IMR-90 (cell line): Measurements from ENCODE around the gene SERPINB1. TPM values are rescaled to one million over a fixed set of nuclear protein-coding genes. Genes with fewer than 3 reads are reported as not detected.

Source experiments
- ATAC-seq: fragments of 200-7000 bp; cut with Tn5 transposase; 2 replicates; pipeline ENCODE4 v1.9.1; 2020; ENCODE audit warnings: low read depth, mild to moderate bottlenecking, moderate library complexity
- BruUV-seq: library from RNA; stranded (reverse); fragments of 400-500 nt; replicated peaks from 2 replicates; lab custom pipeline; 2021; lab: Mats Ljungman, UMichigan
- CTCF ChIA-PET: fragments of 300-600 bp; formaldehyde crosslinking; extraction: SDS; loops from one replicate; lab custom pipeline; 2021; ENCODE audit warnings: antibody characterized with exemption; lab: Yijun Ruan, JAX
- POLR2A ChIA-PET: fragments of 300-600 bp; sonication (Branson Sonifier 250); formaldehyde crosslinking; loops from one replicate; lab custom pipeline; 2022; ENCODE audit warnings: antibody characterized with exemption; ENCODE audit not compliant: unreplicated experiment; lab: Charles Lee
- DNase-seq: peaks from one replicate; pipeline ENCODE4 v3.0.0; 2013
- H2AFZ ChIP-seq: replicated peaks from 2 replicates; pipeline ENCODE3; 2013; ENCODE audit warnings: low read length, mild to moderate bottlenecking; ENCODE audit not compliant: poor library complexity
- H2AK5ac ChIP-seq: 2 replicates; pipeline ENCODE4 v1.6.1; 2013; ENCODE audit warnings: low read depth, low read length, inconsistent platforms
- H2AK9ac ChIP-seq: replicated peaks from 2 replicates; pipeline ENCODE3; 2013; ENCODE audit warnings: mild to moderate bottlenecking, low read depth, low read length, moderate library complexity; ENCODE audit not compliant: poor library complexity
- H2BK120ac ChIP-seq: 2 replicates; pipeline ENCODE4 v1.6.1; 2013; ENCODE audit warnings: low read depth, low read length, inconsistent platforms
- H2BK15ac ChIP-seq: 3 replicates; pipeline ENCODE4 v1.6.1; 2013; ENCODE audit warnings: low read depth, low read length, inconsistent platforms
- H2BK20ac ChIP-seq: 2 replicates; pipeline ENCODE4 v1.6.1; 2013; ENCODE audit warnings: low read depth, mild to moderate bottlenecking, inconsistent platforms, low read length, moderate library complexity
- H2BK5ac ChIP-seq: 2 replicates; pipeline ENCODE4 v1.6.1; 2013; ENCODE audit warnings: mild to moderate bottlenecking, low read depth, low read length, inconsistent platforms; ENCODE audit not compliant: poor library complexity, severe bottlenecking
- H3K14ac ChIP-seq: replicated peaks from 2 replicates; pipeline ENCODE4 v1.6.1; 2013; ENCODE audit warnings: low read depth, low read length, inconsistent platforms
- H3K18ac ChIP-seq: 2 replicates; pipeline ENCODE4 v1.6.1; 2013; ENCODE audit warnings: low read depth, low read length, control low read depth
- H3K23ac ChIP-seq: 2 replicates; pipeline ENCODE4 v1.6.1; 2013; ENCODE audit warnings: low read depth, low read length, inconsistent platforms
- H3K27ac ChIP-seq: 2 replicates; pipeline ENCODE4 v1.5.1; 2013; ENCODE audit warnings: mild to moderate bottlenecking, control low read depth, low read length; ENCODE audit not compliant: insufficient read depth
- H3K27me3 ChIP-seq: 2 replicates; pipeline ENCODE4 v1.6.1; 2013; ENCODE audit warnings: low read length; ENCODE audit not compliant: control insufficient read depth, insufficient read depth
- H3K36me3 ChIP-seq: 2 replicates; pipeline ENCODE4 v1.6.1; 2013; ENCODE audit warnings: low read length, mixed read lengths; ENCODE audit not compliant: control insufficient read depth, insufficient read depth
- H3K4ac ChIP-seq: 2 replicates; pipeline ENCODE4 v1.6.1; 2013; ENCODE audit warnings: low read depth, low read length, inconsistent platforms
- H3K4me1 ChIP-seq: 2 replicates; pipeline ENCODE4 v1.6.1; 2013; ENCODE audit warnings: low read length, mixed read lengths; ENCODE audit not compliant: control insufficient read depth, insufficient read depth
- H3K4me2 ChIP-seq: 2 replicates; pipeline ENCODE4 v1.6.1; 2013; ENCODE audit warnings: low read depth, mild to moderate bottlenecking, control low read depth, low read length, moderate library complexity
- H3K4me3 ChIP-seq: 2 replicates; pipeline ENCODE4 v1.5.1; 2013; ENCODE audit warnings: low read depth, mild to moderate bottlenecking, control low read depth, low read length, moderate library complexity; ENCODE audit not compliant: insufficient read depth
- H3K56ac ChIP-seq: 2 replicates; pipeline ENCODE4 v1.6.1; 2013; ENCODE audit warnings: low read length, inconsistent platforms; ENCODE audit not compliant: insufficient read depth; ENCODE audit errors: extremely low read depth
- H3K79me1 ChIP-seq, 2 experiments: 2 replicates each; pipeline ENCODE4 v1.6.1; 2013; ENCODE audit warnings: low read length in 2 of 2, inconsistent platforms in 1 of 2, low read depth in 1 of 2
- H3K9ac ChIP-seq: 2 replicates; pipeline ENCODE4 v1.6.1; 2013; ENCODE audit warnings: low read depth, low read length, control low read depth
- H3K9me1 ChIP-seq: 2 replicates; pipeline ENCODE4 v1.6.1; 2013; ENCODE audit warnings: low read length, inconsistent platforms; ENCODE audit not compliant: insufficient read depth
- H3K9me3 ChIP-seq: 2 replicates; pipeline ENCODE4 v1.6.1; 2013; ENCODE audit warnings: low read length; ENCODE audit not compliant: control insufficient read depth, insufficient read depth
- H4K20me1 ChIP-seq: 2 replicates; pipeline ENCODE4 v1.6.1; 2013; ENCODE audit warnings: low read length, inconsistent platforms; ENCODE audit not compliant: insufficient read depth
- H4K5ac ChIP-seq: 2 replicates; pipeline ENCODE4 v1.6.1; 2013; ENCODE audit warnings: mild to moderate bottlenecking, low read depth, low read length, control low read depth
- H4K8ac ChIP-seq, 2 experiments: 2 replicates each; pipeline ENCODE4 v1.6.1; 2013; ENCODE audit warnings: low read depth in 2 of 2, low read length in 2 of 2, control low read depth in 1 of 2, inconsistent platforms in 1 of 2
- H4K91ac ChIP-seq: 2 replicates; pipeline ENCODE4 v1.6.1; 2013; ENCODE audit warnings: low read depth, low read length, inconsistent platforms; ENCODE audit not compliant: insufficient read depth
- BHLHE40 ChIP-seq: fragments of 150-350 bp; IDR thresholded peaks from 2 replicates; pipeline ENCODE4 v1.6.1; 2016; ENCODE audit warnings: mild to moderate bottlenecking, low read depth, low read length
- CEBPB ChIP-seq: IDR thresholded peaks from 2 replicates; pipeline ENCODE4 v1.6.1; 2012; ENCODE audit warnings: low read depth, low read length, improper control_type of control experiment
- CHD1 ChIP-seq: IDR thresholded peaks from 2 replicates; pipeline ENCODE4 v1.6.1; 2012; ENCODE audit warnings: low read depth, low read length, improper control_type of control experiment
- CTCF ChIP-seq: conservative IDR thresholded peaks from 2 replicates; pipeline ENCODE4 v1.5.1; 2012; ENCODE audit warnings: mild to moderate bottlenecking, low read depth, low read length, improper control_type of control experiment
- FOS ChIP-seq: fragments of 150-350 bp; IDR thresholded peaks from 2 replicates; pipeline ENCODE4 v1.6.1; 2016; ENCODE audit warnings: low read depth, low read length
- MAFK ChIP-seq: IDR thresholded peaks from 2 replicates; pipeline ENCODE4 v1.6.1; 2012; ENCODE audit warnings: low read depth, low read length, improper control_type of control experiment
- MAZ ChIP-seq: IDR thresholded peaks from 2 replicates; pipeline ENCODE4 v1.6.1; 2012; ENCODE audit warnings: low read depth, mild to moderate bottlenecking, low read length, improper control_type of control experiment, moderate library complexity, borderline replicate concordance
- MXI1 ChIP-seq: IDR thresholded peaks from 2 replicates; pipeline ENCODE4 v1.6.1; 2012; ENCODE audit warnings: low read depth, mild to moderate bottlenecking, low read length, moderate library complexity, borderline replicate concordance
- NFE2L2 ChIP-seq: fragments of 150-350 bp; IDR thresholded peaks from 2 replicates; pipeline ENCODE4 v1.6.1; 2016; ENCODE audit warnings: low read depth, mild to moderate bottlenecking, low read length
- POLR2A ChIP-seq: IDR thresholded peaks from 2 replicates; pipeline ENCODE4 v1.6.1; 2012; ENCODE audit warnings: mild to moderate bottlenecking, low read depth, low read length
- RAD21 ChIP-seq: IDR thresholded peaks from 2 replicates; pipeline ENCODE4 v1.6.1; 2012; ENCODE audit warnings: low read length, improper control_type of control experiment
- RCOR1 ChIP-seq: IDR thresholded peaks from 2 replicates; pipeline ENCODE4 v1.6.1; 2012; ENCODE audit warnings: mild to moderate bottlenecking, low read length, improper control_type of control experiment; ENCODE audit not compliant: insufficient replicate concordance
- RFX5 ChIP-seq: IDR thresholded peaks from 2 replicates; pipeline ENCODE4 v1.8.0; 2012; ENCODE audit warnings: low read depth, mild to moderate bottlenecking, low read length, moderate library complexity
- SMC3 ChIP-seq: fragments of 150-350 bp; IDR thresholded peaks from 2 replicates; pipeline ENCODE4 v1.6.1; 2016; ENCODE audit warnings: low read depth, mild to moderate bottlenecking, antibody characterized with exemption, low read length, moderate library complexity
- WGBS, 2 experiments: methylation state at CpG; one replicate each; pipeline versions ENCODE4 v1.1.5 to v1.1.7; 2013; ENCODE audit warnings: missing lambda C conversion rate in 2 of 2; ENCODE audit not compliant: insufficient read length in 1 of 2; ENCODE audit errors: extremely low coverage in 2 of 2; 5-methylcytosine and 5-hydroxymethylcytosine counted together
- dilution Hi-C: fragments of 300-500 bp; cut with HindIII; formaldehyde crosslinking; loops from one replicate; pipeline ENCODE4 v1.14.3; 2018; ENCODE audit warnings: low sequenced_read_pairs; ENCODE audit not compliant: unreplicated experiment
- in situ Hi-C: fragments of 300-500 bp; cut with MboI; formaldehyde crosslinking; loops from 3 replicates; pipeline ENCODE4 v1.14.3; 2019; ENCODE audit warnings: low sequenced_read_pairs, inconsistent platforms, mixed read lengths
- intact Hi-C: fragments of 100-400 bp; cut with micrococcal nuclease; formaldehyde crosslinking; loops from 2 replicates; pipeline ENCODE4 v1.10.0; 2022
- polyA plus RNA-seq, 3 experiments: library from polyadenylated mRNA; depleted of rRNA; stranded (reverse); fragments of >200 nt; gene quantifications; 2 replicates each; pipeline ENCODE4 v1.2.3, GENCODE V29; 2012; ENCODE audit warnings: low replicate concordance in 1 of 3
- total RNA-seq: library from RNA; depleted of rRNA; stranded (reverse); fragments of >200 nt; gene quantifications from 2 replicates; pipeline ENCODE4 v1.2.3, GENCODE V29; 2012
- TF ChIP-seq, protein P1 (sequence below): fragments of 150-350 bp; IDR thresholded peaks from 2 replicates; pipeline ENCODE4 v1.6.1; 2017; ENCODE audit warnings: mild to moderate bottlenecking, antibody characterized with exemption, low read length, low read depth
- TF ChIP-seq, protein P2 (sequence below): fragments of 150-350 bp; IDR thresholded peaks from 2 replicates; pipeline ENCODE4 v1.6.1; 2016; ENCODE audit warnings: low read depth, mild to moderate bottlenecking, low read length, moderate library complexity, borderline replicate concordance

Gene SERPINB1
- total and polyA plus RNA-seq, 2 of the 4 experiments (the other 2 are of a cell fraction), result 6.1 to 9.1 TPM

GRCh38 chr6:2794171-2794730, 47.4 kb downstream of the SERPINB1 start:
- Histone ChIP-seq H3K4me1 (peaks cover 14% of the 10 kb centered on the region), H3K23ac (no peak overlapping the region), H2BK5ac (no peak overlapping the region), H3K4me2 (no peak overlapping the region), H3K27me3 (no peaks in the 10 kb centered on the region), H3K4ac (no peak overlapping the region), H3K9me3 (no peaks in the 10 kb centered on the region), H2AK9ac (no peak overlapping the region), H3K4me3 (no peak overlapping the region), H3K36me3 (no peaks in the 10 kb centered on the region), H2AK5ac (peak overlapping the region; percentile 48; the same call in 1 of the 2 replicates), H2AFZ (no peak overlapping the region), H3K9ac (no peak overlapping the region), H3K9me1 (peaks cover 14% of the 10 kb centered on the region; the same call in 1 of the 2 replicates), H3K56ac (no peak overlapping the region), H4K20me1 (no peaks in the 10 kb centered on the region), H3K14ac (no peak overlapping the region; the same call in 1 of the 2 replicates), H4K8ac (no peak overlapping the region), H2BK20ac (no peak overlapping the region), H3K18ac (no peak overlapping the region), H3K27ac (no peak overlapping the region), H4K91ac (no peak overlapping the region), H2BK120ac (no peak overlapping the region), H2BK15ac (no peak overlapping the region), H3K79me1 (peaks cover 7 to 43% of the 10 kb centered on the region in 2 experiments; a peak in 3 of 4 replicates), H4K5ac (no peak overlapping the region)
- WGBS, 2 experiments, result no CpG with 5 or more reads among the region's 5 CpGs
- CTCF ChIA-PET, result interaction anchor here (0.9 kb wide), 1 partner anchor 47 kb away, joined by 3 read pairs; the partner anchor contains the start of gene SERPINB1
- dilution Hi-C loops, result no loop called here
- POLR2A ChIA-PET, result no interaction called here
- DNase-seq (peak; percentile 60), ATAC-seq (no peak)
- intact Hi-C loops, result no loop called here
- in situ Hi-C loops, result loop anchor here (5.0 to 10.0 kb wide), 2 partner anchors 48 to 141 kb away; partner anchors contain the start of gene SERPINB1
- no TSS peak for BruUV-seq
- TF ChIP-seq MAZ (no peak), MXI1 (no peak), POLR2A (no peak), FOS (no peak), CHD1 (no peak), SMC3 (no peak), RAD21 (no peak), NFE2L2 (no peak), BHLHE40 (no peak), RCOR1 (no peak), MAFK (no peak), CEBPB (no peak), RFX5 (no peak), CTCF (no peak)
- TF ChIP-seq, protein P1, sequence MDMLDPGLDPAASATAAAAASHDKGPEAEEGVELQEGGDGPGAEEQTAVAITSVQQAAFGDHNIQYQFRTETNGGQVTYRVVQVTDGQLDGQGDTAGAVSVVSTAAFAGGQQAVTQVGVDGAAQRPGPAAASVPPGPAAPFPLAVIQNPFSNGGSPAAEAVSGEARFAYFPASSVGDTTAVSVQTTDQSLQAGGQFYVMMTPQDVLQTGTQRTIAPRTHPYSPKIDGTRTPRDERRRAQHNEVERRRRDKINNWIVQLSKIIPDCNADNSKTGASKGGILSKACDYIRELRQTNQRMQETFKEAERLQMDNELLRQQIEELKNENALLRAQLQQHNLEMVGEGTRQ, result no peak
- TF ChIP-seq, protein P2, sequence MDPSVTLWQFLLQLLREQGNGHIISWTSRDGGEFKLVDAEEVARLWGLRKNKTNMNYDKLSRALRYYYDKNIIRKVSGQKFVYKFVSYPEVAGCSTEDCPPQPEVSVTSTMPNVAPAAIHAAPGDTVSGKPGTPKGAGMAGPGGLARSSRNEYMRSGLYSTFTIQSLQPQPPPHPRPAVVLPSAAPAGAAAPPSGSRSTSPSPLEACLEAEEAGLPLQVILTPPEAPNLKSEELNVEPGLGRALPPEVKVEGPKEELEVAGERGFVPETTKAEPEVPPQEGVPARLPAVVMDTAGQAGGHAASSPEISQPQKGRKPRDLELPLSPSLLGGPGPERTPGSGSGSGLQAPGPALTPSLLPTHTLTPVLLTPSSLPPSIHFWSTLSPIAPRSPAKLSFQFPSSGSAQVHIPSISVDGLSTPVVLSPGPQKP, result no peak
